Kidney (tissue), 14 donors: ENCODE results near the gene MAGOH. TPM values are rescaled to one million over a fixed set of nuclear protein-coding genes. Genes with fewer than 3 reads are reported as not detected.
A peak's percentile ranks its signal among the peaks of the same experiment; 100 is the strongest.

Experiments used
- DNase-seq, 5 donors: peaks; one replicate each; pipeline ENCODE4 v3.0.0-alpha.2; 2013 to 2020
- FAIRE-seq: peaks from 2 replicates; lab custom pipeline; 2012; peaks lifted over from hg19 to GRCh38; lab: Jason Lieb, UNC
- H3K27ac ChIP-seq, 2 donors: one replicate each; pipeline ENCODE4 v1.7.0; 2013; ENCODE audit warnings: low read depth in 2 of 2, low read length in 2 of 2, inconsistent platforms in 1 of 2
- H3K27me3 ChIP-seq: one replicate; pipeline ENCODE4 v1.7.1; 2013; ENCODE audit warnings: low read length, inconsistent platforms; ENCODE audit not compliant: control insufficient read depth, insufficient read depth
- H3K36me3 ChIP-seq, 3 donors: one replicate each; pipeline versions ENCODE4 v1.7.0 to v1.7.1; 2013; ENCODE audit warnings: low read length in 3 of 3, control low read depth in 1 of 3, inconsistent platforms in 1 of 3; ENCODE audit not compliant: insufficient read depth in 3 of 3, control insufficient read depth in 2 of 3
- H3K4me1 ChIP-seq, 3 donors: one replicate each; pipeline versions ENCODE4 v1.7.0 to v1.7.1; 2013; ENCODE audit warnings: low read length in 3 of 3, inconsistent platforms in 1 of 3, low read depth in 1 of 3; ENCODE audit not compliant: control insufficient read depth in 2 of 3, insufficient read depth in 2 of 3
- H3K4me3 ChIP-seq, 3 donors: one replicate each; pipeline versions ENCODE4 v1.7.0 to v1.8.1; 2013; ENCODE audit warnings: low read length in 3 of 3, control low read depth in 1 of 3, inconsistent platforms in 1 of 3
- H3K9ac ChIP-seq, 3 donors: one replicate each; pipeline versions ENCODE4 v1.7.0 to v1.7.1; 2013; ENCODE audit warnings: low read length in 3 of 3, control low read depth in 1 of 3, inconsistent platforms in 1 of 3
- H3K9me3 ChIP-seq, 3 donors: one replicate each; pipeline versions ENCODE4 v1.7.0 to v1.7.1; 2013; ENCODE audit warnings: low read length in 3 of 3, control low read depth in 1 of 3, inconsistent platforms in 1 of 3; ENCODE audit not compliant: control insufficient read depth in 2 of 3, insufficient read depth in 1 of 3
- CTCF ChIP-seq: IDR thresholded peaks from 3 replicates; pipeline ENCODE4 v1.5.1; 2012; ENCODE audit warnings: mild to moderate bottlenecking, moderate library complexity, borderline replicate concordance; ENCODE audit not compliant: insufficient read depth; ENCODE audit errors: extremely low read depth
- intact Hi-C: fragments of 100-400 bp; cut with DNase I; formaldehyde crosslinking; loops from one replicate; pipeline ENCODE4 v1.11.1; 2022
- polyA plus RNA-seq: library from polyadenylated mRNA; stranded (reverse); fragments of 350-450 nt; fragmentation: Illumina TruSeq; extraction: RNeasy Lipid Tissue Mini Kit (QIAGEN cat#74804); gene quantifications from one replicate; pipeline ENCODE4 v1.2.3, GENCODE V29; 2014; ENCODE audit warnings: low read depth, low replicate concordance; ENCODE audit not compliant: insufficient read depth
- total RNA-seq: library from RNA; stranded (reverse); fragmentation: NEBNext Ultra II Directional; extraction: Animal tissue kit (Norgen Biotek cat#: 25700); gene quantifications from one replicate; pipeline ENCODE4 v1.2.1, GENCODE V29; 2021
- donor health status: control.
- donor health status: control.
- donor health status: control.
- donor health status: control.
- donor health status: control.
- donor health status: DM: yes; HTN: yes; CAD: no.
- donor health status: Normal renal cell carcinoma (clear cell type).

Gene MAGOH
- total and polyA plus RNA-seq, 2 donors from 2014 or later: 39.4 to 64.6 TPM

- no peaks in the 10 kb centered on the region for H3K9me3 ChIP-seq
- no peaks in the 10 kb centered on the region for H3K27me3 ChIP-seq
- no peak for TF ChIP-seq CTCF
- FAIRE-seq: no peak
- H3K4me3 ChIP-seq: no peak overlapping the region
- H3K36me3 ChIP-seq: no peaks in the 10 kb centered on the region
- no peak for DNase-seq
- intact Hi-C loops: loop anchor here (10.0 kb wide), 1 partner anchor 484 kb away; no protein-coding TSS in a partner anchor
- H3K4me1 ChIP-seq: no peaks in the 10 kb centered on the region
- H3K9ac ChIP-seq: no peak overlapping the region
- H3K27ac ChIP-seq: no peak overlapping the region
Observed at GRCh38 chr1:53281133-53281532, 42.8 kb upstream of the MAGOH start.

GRCh38 chr1:53280496-53280895, 42.2 kb upstream of the MAGOH start:
- Histone ChIP-seq H3K36me3 (no peaks in the 10 kb centered on the region), H3K27ac (no peak overlapping the region), H3K9me3 (no peaks in the 10 kb centered on the region), H3K9ac (no peak overlapping the region), H3K4me1 (no peaks in the 10 kb centered on the region), H3K4me3 (no peak overlapping the region), H3K27me3 (no peaks in the 10 kb centered on the region)
- FAIRE-seq (no peak), DNase-seq (peak in 1 of 5 donors; percentile 57)
- no peak for TF ChIP-seq CTCF
- intact Hi-C loops: loop anchor here (10.0 kb wide), 1 partner anchor 484 kb away; no protein-coding TSS in a partner anchor

GRCh38 chr1:53279296-53280200, 41.2 kb upstream of the MAGOH start:
- intact Hi-C loops: loop anchor here (2.0 to 10.0 kb wide), 2 partner anchors 113 to 485 kb away; no protein-coding TSS in a partner anchor
- Histone ChIP-seq H3K27me3 (no peaks in the 10 kb centered on the region), H3K4me1 (no peaks in the 10 kb centered on the region), H3K36me3 (no peaks in the 10 kb centered on the region), H3K9ac (no peak overlapping the region), H3K4me3 (no peak overlapping the region), H3K27ac (no peak overlapping the region), H3K9me3 (no peaks in the 10 kb centered on the region)
- no peak for TF ChIP-seq CTCF
- FAIRE-seq (no peak), DNase-seq (peak in 1 of 5 donors; percentile 5)
